PC-9 (cell line): ENCODE measurements around the gene SLC35F4. TPM values are rescaled to one million over a fixed set of nuclear protein-coding genes. Genes with fewer than 3 reads are reported as not detected.

Experiments used
- BruUV-seq: library from RNA; stranded (reverse); fragments of 400-500 nt; replicated peaks from 2 replicates; lab custom pipeline; 2021; lab: Mats Ljungman, UMichigan
- CTCF ChIA-PET: fragments of 300-600 bp; sonication (Branson Sonifier 250); formaldehyde crosslinking; loops from one replicate; lab custom pipeline; 2022; ENCODE audit warnings: antibody characterized with exemption; lab: Charles Lee
- POLR2A ChIA-PET: fragments of 300-600 bp; sonication (Branson Sonifier 250); formaldehyde crosslinking; loops from one replicate; lab custom pipeline; 2022; ENCODE audit warnings: antibody characterized with exemption; ENCODE audit not compliant: unreplicated experiment; lab: Charles Lee
- DNase-seq, 2 experiments: peaks; one replicate each; pipeline versions ENCODE4 v3.0.0 to v3.0.0-alpha.2; 2015 to 2022; ENCODE audit warnings: mixed read lengths in 1 of 2
- H2AFZ ChIP-seq: fragments of 200-600 bp; sonication (generic); 2 replicates; pipeline ENCODE4 v1.8.1; 2017; ENCODE audit warnings: antibody characterized with exemption
- H3F3A ChIP-seq: fragments of 200-600 bp; sonication (generic); 2 replicates; pipeline ENCODE4 v1.8.1; 2017; ENCODE audit warnings: antibody characterized with exemption, mild to moderate bottlenecking, low read depth; ENCODE audit not compliant: insufficient read depth
- H3K27ac ChIP-seq: fragments of 200-600 bp; sonication (generic); 2 replicates; pipeline ENCODE4 v1.6.1; 2016; ENCODE audit warnings: mixed run types
- H3K27me3 ChIP-seq: fragments of 200-600 bp; sonication (generic); 2 replicates; pipeline ENCODE4 v1.6.1; 2016; ENCODE audit warnings: low read depth, mixed run types; ENCODE audit not compliant: insufficient read depth
- H3K36me3 ChIP-seq: fragments of 200-600 bp; sonication (generic); 2 replicates; pipeline ENCODE4 v1.6.1; 2016; ENCODE audit warnings: low read depth, mixed run types
- H3K4me1 ChIP-seq: fragments of 200-600 bp; sonication (generic); replicated peaks from 2 replicates; pipeline ENCODE4 v1.6.1; 2016; ENCODE audit warnings: mixed run types; ENCODE audit not compliant: insufficient read depth
- H3K4me2 ChIP-seq: fragments of 200-600 bp; sonication (generic); 2 replicates; pipeline ENCODE4 v1.6.1; 2017; ENCODE audit warnings: mixed run types
- H3K4me3 ChIP-seq: fragments of 200-600 bp; sonication (generic); 2 replicates; pipeline ENCODE4 v1.6.1; 2016; ENCODE audit warnings: mixed run types
- H3K79me2 ChIP-seq: fragments of 200-600 bp; sonication (generic); 2 replicates; pipeline ENCODE4 v1.6.1; 2017; ENCODE audit warnings: low read depth, mixed run types
- H3K9me2 ChIP-seq: fragments of 200-600 bp; sonication (generic); 2 replicates; pipeline ENCODE4 v1.8.1; 2017; ENCODE audit warnings: mild to moderate bottlenecking; ENCODE audit not compliant: insufficient read depth
- H3K9me3 ChIP-seq: fragments of 200-600 bp; sonication (generic); 2 replicates; pipeline ENCODE4 v1.8.1; 2016; ENCODE audit warnings: low read depth; ENCODE audit not compliant: insufficient read depth
- H4K20me1 ChIP-seq: fragments of 200-600 bp; sonication (generic); 2 replicates; pipeline ENCODE4 v1.8.1; 2017; ENCODE audit not compliant: insufficient read depth
- CTCF ChIP-seq: fragments of 200-600 bp; sonication (generic); conservative IDR thresholded peaks from 2 replicates; pipeline ENCODE4 v1.6.1; 2017; ENCODE audit warnings: mixed run types, antibody characterized with exemption, mild to moderate bottlenecking, moderate library complexity
- EZH2 ChIP-seq: fragments of 200-600 bp; sonication (generic); IDR thresholded peaks from 2 replicates; pipeline ENCODE4 v1.8.0; 2017; ENCODE audit warnings: antibody characterized with exemption, low read depth
- intact Hi-C: fragments of 100-400 bp; cut with micrococcal nuclease; formaldehyde crosslinking; loops from one replicate; pipeline ENCODE4 v1.10.0; 2022; ENCODE audit not compliant: unreplicated experiment
- total RNA-seq: library from RNA; stranded (reverse); gene quantifications from 2 replicates; pipeline ENCODE4 v1.2.3, GENCODE V29; 2021

Gene SLC35F4
- total RNA-seq, 1 experiment from 2014 or later: not detected

GRCh38 chr14:57732463-57733285 lies 133.2 kb downstream of the SLC35F4 start:
- DNase-seq: no peak
- H3K9me3 ChIP-seq: no peaks in the 10 kb centered on the region
- no peaks in the 10 kb centered on the region for H3K27me3 ChIP-seq
- H3K9me2 ChIP-seq: no peaks in the 10 kb centered on the region
- TF ChIP-seq EZH2: no peak
- TF ChIP-seq CTCF: no peak
- no peaks in the 10 kb centered on the region for H3K4me1 ChIP-seq
- H3K36me3 ChIP-seq: no peaks in the 10 kb centered on the region
- intact Hi-C loops: no loop called here
- no peaks in the 10 kb centered on the region for H3F3A ChIP-seq
- ChIA-PET POLR2A (no interaction called here), CTCF (no interaction called here)
- no peak overlapping the region for H2AFZ ChIP-seq
- H3K4me2 ChIP-seq: no peak overlapping the region
- H4K20me1 ChIP-seq: no peaks in the 10 kb centered on the region
- H3K4me3 ChIP-seq: no peak overlapping the region
- no peaks in the 10 kb centered on the region for H3K79me2 ChIP-seq
- no TSS peak for BruUV-seq
- H3K27ac ChIP-seq: no peak overlapping the region

- CTCF ChIA-PET: no interaction called here
- BruUV-seq: no TSS peak
These were observed 136.4 kb downstream of the SLC35F4 start for GRCh38 chr14:57729208-57730187.

More at GRCh38 chr14:57729208-57730187, 136.4 kb downstream of the SLC35F4 start:
- H2AFZ ChIP-seq: no peak overlapping the region
- no peaks in the 10 kb centered on the region for H3F3A ChIP-seq
- H3K9me3 ChIP-seq: no peaks in the 10 kb centered on the region
- H3K4me3 ChIP-seq: no peak overlapping the region
- no peak for TF ChIP-seq EZH2
- no peak for TF ChIP-seq CTCF
- no peak for DNase-seq
- POLR2A ChIA-PET: no interaction called here
- no peaks in the 10 kb centered on the region for H3K36me3 ChIP-seq
- no peaks in the 10 kb centered on the region for H3K9me2 ChIP-seq
- H3K79me2 ChIP-seq: no peaks in the 10 kb centered on the region
- intact Hi-C loops: no loop called here
- H4K20me1 ChIP-seq: no peaks in the 10 kb centered on the region
- no peaks in the 10 kb centered on the region for H3K4me1 ChIP-seq
- no peaks in the 10 kb centered on the region for H3K27me3 ChIP-seq
- no peak overlapping the region for H3K27ac ChIP-seq
- H3K4me2 ChIP-seq: no peak overlapping the region
